ENCODE measurements around the gene ABLIM2.

DNA sequence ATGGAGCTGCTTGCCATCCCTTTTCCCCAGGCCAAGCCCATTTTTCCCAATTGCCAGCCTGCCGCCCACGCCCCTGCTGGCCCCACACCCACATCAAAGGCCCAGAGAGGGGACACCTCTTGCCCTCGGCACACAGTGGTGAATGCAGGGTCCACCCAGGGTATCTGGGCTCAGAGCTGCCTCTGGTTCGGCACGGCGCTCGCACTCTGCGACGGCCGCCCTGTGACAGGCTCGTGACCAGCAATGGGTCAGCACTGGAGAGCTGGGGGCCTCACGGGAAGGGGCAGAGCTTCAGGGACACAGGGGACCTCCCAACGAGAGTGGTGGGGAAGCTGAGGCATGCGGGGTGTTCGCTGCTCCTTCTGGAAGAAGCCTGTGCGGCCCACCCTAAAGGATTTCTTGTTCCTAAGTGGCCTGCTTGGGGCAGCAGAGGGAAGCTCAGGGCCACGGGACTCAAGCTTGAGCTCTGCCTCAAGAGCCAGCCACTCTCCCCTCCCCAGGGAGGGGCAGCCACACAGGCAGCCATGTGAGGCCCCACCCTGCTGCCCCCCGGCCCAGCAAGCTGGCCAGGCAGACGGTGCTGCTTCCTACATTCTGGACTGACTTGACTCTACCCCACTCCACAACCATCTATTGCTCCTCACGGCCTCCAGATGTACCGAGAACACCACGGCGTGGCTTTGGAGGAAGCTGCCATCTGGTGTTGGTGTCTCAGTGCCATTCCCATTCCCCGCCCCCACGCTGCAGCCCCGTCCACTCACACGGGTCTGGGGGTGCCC, 73.7 kb downstream of the ABLIM2 start:
- TF ChIP-seq, protein P1, sequence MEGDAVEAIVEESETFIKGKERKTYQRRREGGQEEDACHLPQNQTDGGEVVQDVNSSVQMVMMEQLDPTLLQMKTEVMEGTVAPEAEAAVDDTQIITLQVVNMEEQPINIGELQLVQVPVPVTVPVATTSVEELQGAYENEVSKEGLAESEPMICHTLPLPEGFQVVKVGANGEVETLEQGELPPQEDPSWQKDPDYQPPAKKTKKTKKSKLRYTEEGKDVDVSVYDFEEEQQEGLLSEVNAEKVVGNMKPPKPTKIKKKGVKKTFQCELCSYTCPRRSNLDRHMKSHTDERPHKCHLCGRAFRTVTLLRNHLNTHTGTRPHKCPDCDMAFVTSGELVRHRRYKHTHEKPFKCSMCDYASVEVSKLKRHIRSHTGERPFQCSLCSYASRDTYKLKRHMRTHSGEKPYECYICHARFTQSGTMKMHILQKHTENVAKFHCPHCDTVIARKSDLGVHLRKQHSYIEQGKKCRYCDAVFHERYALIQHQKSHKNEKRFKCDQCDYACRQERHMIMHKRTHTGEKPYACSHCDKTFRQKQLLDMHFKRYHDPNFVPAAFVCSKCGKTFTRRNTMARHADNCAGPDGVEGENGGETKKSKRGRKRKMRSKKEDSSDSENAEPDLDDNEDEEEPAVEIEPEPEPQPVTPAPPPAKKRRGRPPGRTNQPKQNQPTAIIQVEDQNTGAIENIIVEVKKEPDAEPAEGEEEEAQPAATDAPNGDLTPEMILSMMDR (IDR thresholded peaks at IDR 0.05; ENCODE audit: insufficient read depth, low read length), result no peak
- TF ChIP-seq POLR2AphosphoS5 (IDR thresholded peaks at IDR 0.05; ENCODE audit: low read depth), result no peak
